H1 (cell line): ENCODE results near the gene BSDC1. TPM values are rescaled to one million over a fixed set of nuclear protein-coding genes. Genes with fewer than 3 reads are reported as not detected.

Source experiments
- BCL11A ChIP-seq, 2 experiments: IDR thresholded peaks; one replicate each; pipeline ENCODE4 v1.6.1; 2011; ENCODE audit warnings: low read depth in 2 of 2, low read length in 2 of 2, mild to moderate bottlenecking in 2 of 2
- CHD2 ChIP-seq: IDR thresholded peaks from 2 replicates; pipeline ENCODE4 v1.6.1; 2012; ENCODE audit warnings: low read length, improper control_type of control experiment
- JUND ChIP-seq: IDR thresholded peaks from 2 replicates; pipeline ENCODE4 v1.6.1; 2011; ENCODE audit warnings: mild to moderate bottlenecking, improper control_type of control experiment, low read length
- NANOG ChIP-seq: IDR thresholded peaks from 2 replicates; pipeline ENCODE4 v1.6.1; 2011; ENCODE audit warnings: low read length, low read depth, mild to moderate bottlenecking, inconsistent platforms; ENCODE audit not compliant: insufficient read depth, poor library complexity, severe bottlenecking
- POLR2AphosphoS5 ChIP-seq: IDR thresholded peaks from 2 replicates; pipeline ENCODE4 v1.6.1; 2011; ENCODE audit warnings: low read depth, low read length
- TAF1 ChIP-seq: IDR thresholded peaks from 2 replicates; pipeline ENCODE4 v1.6.1; 2011; ENCODE audit warnings: mild to moderate bottlenecking, low read depth, low read length
- polyA plus RNA-seq, 7 experiments: library from polyadenylated mRNA; depleted of rRNA in 3 of 7; stranded (reverse) in 5 of 7; unstranded in 2 of 7; fragments of >200 nt in 5 of 7; fragments of 200-250 nt in 2 of 7; gene quantifications; 1 replicate in 5 of 7; 2 replicates in 1 of 7; 4 replicates in 1 of 7; pipeline versions ENCODE4 v1.2.1 to v1.2.3, GENCODE V29; 2011 to 2013; ENCODE audit warnings: missing spikeins in 2 of 7, mixed read lengths in 2 of 7
- total RNA-seq: library from RNA; stranded (reverse); fragmentation: NEBNext Ultra II Directional; extraction: Animal tissue kit (Norgen Biotek cat#: 25700); gene quantifications from 2 replicates; pipeline ENCODE4 v1.2.1, GENCODE V29; 2021
- TF ChIP-seq, protein P1 (sequence below): fragments of 300-600 bp; sonication (generic); IDR thresholded peaks from 2 replicates; pipeline ENCODE4 v1.7.1; 2012; ENCODE audit warnings: low read length, moderate library complexity, mild to moderate bottlenecking, inconsistent platforms; ENCODE audit not compliant: insufficient replicate concordance
- TF ChIP-seq, protein P2 (sequence below): IDR thresholded peaks from 2 replicates; pipeline ENCODE4 v1.6.1; 2011; ENCODE audit warnings: low read depth, mild to moderate bottlenecking, low read length; ENCODE audit not compliant: insufficient read depth
- TF ChIP-seq, protein P3 (sequence below), 3 experiments: IDR thresholded peaks; 1 replicate in 2 of 3; 2 replicates in 1 of 3; pipeline versions ENCODE4 v1.5.1 to v1.6.1; 2011; ENCODE audit warnings: low read length in 3 of 3, mild to moderate bottlenecking in 3 of 3, inconsistent platforms in 2 of 3, low read depth in 1 of 3, moderate library complexity in 1 of 3; ENCODE audit not compliant: insufficient read depth in 1 of 3; ENCODE audit errors: control extremely low read depth in 1 of 3

The BSDC1 gene
- total and polyA plus RNA-seq, 2 of the 8 experiments (the other 6 are each of a cell fraction or from before 2014, with no cell fraction given), result 24.8 to 40.7 TPM

DNA sequence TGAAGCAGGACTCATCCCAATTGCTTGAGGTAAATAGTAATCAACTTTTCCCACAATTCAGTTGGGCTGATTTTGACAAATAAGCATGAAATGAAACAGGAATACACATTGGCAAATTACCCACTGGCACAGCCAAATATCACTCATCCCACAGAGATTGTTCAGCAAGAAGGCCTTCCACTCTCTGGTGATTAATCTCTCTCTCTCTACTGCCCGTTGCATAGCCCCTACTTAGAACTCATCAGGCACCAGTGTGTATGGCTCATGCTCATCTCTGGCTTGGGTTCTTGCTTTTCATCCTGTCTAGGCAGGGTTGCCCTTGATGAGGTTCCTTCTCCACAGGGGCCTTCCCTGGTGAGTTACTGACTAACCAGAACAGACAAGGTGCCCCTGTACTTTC lies 1.1 kb downstream of the BSDC1 start (continued):
- TF ChIP-seq, protein P1, sequence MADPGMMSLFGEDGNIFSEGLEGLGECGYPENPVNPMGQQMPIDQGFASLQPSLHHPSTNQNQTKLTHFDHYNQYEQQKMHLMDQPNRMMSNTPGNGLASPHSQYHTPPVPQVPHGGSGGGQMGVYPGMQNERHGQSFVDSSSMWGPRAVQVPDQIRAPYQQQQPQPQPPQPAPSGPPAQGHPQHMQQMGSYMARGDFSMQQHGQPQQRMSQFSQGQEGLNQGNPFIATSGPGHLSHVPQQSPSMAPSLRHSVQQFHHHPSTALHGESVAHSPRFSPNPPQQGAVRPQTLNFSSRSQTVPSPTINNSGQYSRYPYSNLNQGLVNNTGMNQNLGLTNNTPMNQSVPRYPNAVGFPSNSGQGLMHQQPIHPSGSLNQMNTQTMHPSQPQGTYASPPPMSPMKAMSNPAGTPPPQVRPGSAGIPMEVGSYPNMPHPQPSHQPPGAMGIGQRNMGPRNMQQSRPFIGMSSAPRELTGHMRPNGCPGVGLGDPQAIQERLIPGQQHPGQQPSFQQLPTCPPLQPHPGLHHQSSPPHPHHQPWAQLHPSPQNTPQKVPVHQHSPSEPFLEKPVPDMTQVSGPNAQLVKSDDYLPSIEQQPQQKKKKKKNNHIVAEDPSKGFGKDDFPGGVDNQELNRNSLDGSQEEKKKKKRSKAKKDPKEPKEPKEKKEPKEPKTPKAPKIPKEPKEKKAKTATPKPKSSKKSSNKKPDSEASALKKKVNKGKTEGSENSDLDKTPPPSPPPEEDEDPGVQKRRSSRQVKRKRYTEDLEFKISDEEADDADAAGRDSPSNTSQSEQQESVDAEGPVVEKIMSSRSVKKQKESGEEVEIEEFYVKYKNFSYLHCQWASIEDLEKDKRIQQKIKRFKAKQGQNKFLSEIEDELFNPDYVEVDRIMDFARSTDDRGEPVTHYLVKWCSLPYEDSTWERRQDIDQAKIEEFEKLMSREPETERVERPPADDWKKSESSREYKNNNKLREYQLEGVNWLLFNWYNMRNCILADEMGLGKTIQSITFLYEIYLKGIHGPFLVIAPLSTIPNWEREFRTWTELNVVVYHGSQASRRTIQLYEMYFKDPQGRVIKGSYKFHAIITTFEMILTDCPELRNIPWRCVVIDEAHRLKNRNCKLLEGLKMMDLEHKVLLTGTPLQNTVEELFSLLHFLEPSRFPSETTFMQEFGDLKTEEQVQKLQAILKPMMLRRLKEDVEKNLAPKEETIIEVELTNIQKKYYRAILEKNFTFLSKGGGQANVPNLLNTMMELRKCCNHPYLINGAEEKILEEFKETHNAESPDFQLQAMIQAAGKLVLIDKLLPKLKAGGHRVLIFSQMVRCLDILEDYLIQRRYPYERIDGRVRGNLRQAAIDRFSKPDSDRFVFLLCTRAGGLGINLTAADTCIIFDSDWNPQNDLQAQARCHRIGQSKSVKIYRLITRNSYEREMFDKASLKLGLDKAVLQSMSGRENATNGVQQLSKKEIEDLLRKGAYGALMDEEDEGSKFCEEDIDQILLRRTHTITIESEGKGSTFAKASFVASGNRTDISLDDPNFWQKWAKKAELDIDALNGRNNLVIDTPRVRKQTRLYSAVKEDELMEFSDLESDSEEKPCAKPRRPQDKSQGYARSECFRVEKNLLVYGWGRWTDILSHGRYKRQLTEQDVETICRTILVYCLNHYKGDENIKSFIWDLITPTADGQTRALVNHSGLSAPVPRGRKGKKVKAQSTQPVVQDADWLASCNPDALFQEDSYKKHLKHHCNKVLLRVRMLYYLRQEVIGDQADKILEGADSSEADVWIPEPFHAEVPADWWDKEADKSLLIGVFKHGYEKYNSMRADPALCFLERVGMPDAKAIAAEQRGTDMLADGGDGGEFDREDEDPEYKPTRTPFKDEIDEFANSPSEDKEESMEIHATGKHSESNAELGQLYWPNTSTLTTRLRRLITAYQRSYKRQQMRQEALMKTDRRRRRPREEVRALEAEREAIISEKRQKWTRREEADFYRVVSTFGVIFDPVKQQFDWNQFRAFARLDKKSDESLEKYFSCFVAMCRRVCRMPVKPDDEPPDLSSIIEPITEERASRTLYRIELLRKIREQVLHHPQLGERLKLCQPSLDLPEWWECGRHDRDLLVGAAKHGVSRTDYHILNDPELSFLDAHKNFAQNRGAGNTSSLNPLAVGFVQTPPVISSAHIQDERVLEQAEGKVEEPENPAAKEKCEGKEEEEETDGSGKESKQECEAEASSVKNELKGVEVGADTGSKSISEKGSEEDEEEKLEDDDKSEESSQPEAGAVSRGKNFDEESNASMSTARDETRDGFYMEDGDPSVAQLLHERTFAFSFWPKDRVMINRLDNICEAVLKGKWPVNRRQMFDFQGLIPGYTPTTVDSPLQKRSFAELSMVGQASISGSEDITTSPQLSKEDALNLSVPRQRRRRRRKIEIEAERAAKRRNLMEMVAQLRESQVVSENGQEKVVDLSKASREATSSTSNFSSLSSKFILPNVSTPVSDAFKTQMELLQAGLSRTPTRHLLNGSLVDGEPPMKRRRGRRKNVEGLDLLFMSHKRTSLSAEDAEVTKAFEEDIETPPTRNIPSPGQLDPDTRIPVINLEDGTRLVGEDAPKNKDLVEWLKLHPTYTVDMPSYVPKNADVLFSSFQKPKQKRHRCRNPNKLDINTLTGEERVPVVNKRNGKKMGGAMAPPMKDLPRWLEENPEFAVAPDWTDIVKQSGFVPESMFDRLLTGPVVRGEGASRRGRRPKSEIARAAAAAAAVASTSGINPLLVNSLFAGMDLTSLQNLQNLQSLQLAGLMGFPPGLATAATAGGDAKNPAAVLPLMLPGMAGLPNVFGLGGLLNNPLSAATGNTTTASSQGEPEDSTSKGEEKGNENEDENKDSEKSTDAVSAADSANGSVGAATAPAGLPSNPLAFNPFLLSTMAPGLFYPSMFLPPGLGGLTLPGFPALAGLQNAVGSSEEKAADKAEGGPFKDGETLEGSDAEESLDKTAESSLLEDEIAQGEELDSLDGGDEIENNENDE, result no peak
- TF ChIP-seq BCL11A (IDR thresholded peaks at IDR 0.05; ENCODE audit: low read depth in 2 of 2, low read length in 2 of 2), result no peak
- TF ChIP-seq, protein P2, sequence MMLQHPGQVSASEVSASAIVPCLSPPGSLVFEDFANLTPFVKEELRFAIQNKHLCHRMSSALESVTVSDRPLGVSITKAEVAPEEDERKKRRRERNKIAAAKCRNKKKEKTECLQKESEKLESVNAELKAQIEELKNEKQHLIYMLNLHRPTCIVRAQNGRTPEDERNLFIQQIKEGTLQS, result no peak
- no peak for TF ChIP-seq JUND
- no peak for TF ChIP-seq POLR2AphosphoS5
- TF ChIP-seq TAF1, result no peak
- TF ChIP-seq, protein P3, sequence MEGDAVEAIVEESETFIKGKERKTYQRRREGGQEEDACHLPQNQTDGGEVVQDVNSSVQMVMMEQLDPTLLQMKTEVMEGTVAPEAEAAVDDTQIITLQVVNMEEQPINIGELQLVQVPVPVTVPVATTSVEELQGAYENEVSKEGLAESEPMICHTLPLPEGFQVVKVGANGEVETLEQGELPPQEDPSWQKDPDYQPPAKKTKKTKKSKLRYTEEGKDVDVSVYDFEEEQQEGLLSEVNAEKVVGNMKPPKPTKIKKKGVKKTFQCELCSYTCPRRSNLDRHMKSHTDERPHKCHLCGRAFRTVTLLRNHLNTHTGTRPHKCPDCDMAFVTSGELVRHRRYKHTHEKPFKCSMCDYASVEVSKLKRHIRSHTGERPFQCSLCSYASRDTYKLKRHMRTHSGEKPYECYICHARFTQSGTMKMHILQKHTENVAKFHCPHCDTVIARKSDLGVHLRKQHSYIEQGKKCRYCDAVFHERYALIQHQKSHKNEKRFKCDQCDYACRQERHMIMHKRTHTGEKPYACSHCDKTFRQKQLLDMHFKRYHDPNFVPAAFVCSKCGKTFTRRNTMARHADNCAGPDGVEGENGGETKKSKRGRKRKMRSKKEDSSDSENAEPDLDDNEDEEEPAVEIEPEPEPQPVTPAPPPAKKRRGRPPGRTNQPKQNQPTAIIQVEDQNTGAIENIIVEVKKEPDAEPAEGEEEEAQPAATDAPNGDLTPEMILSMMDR (IDR thresholded peaks at IDR 0.05; ENCODE audit: control extremely low read depth in 1 of 3, insufficient read depth in 1 of 3, low read depth in 1 of 3, low read length in 3 of 3), result no peak
- no peak for TF ChIP-seq CHD2
- TF ChIP-seq NANOG, result no peak
